ENCODE results near the gene HNF1B.

Gene HNF1B

GRCh38 chr17:37737971-37738370 is 6.9 kb downstream of the HNF1B start:
- in situ Hi-C loops (cut with MboI; ENCODE audit: low sequenced_read_pairs) = no loop called here

GRCh38 chr17:37737081-37737480 is 7.8 kb downstream of the HNF1B start:
- in situ Hi-C loops (cut with MboI; ENCODE audit: low sequenced_read_pairs) = no loop called here

GRCh38 chr17:37736428-37736827 is 8.4 kb downstream of the HNF1B start:
- in situ Hi-C loops (cut with MboI; ENCODE audit: low sequenced_read_pairs) = no loop called here

GRCh38 chr17:37735165-37735564 is 9.7 kb downstream of the HNF1B start:
- in situ Hi-C loops (cut with MboI; ENCODE audit: low sequenced_read_pairs) = no loop called here

- in situ Hi-C loops (cut with MboI; ENCODE audit: low sequenced_read_pairs) = no loop called here
These were observed 12.5 kb downstream of the HNF1B start for GRCh38 chr17:37732316-37732715.

- in situ Hi-C loops (cut with MboI; ENCODE audit: low sequenced_read_pairs) = no loop called here
These were observed 13.8 kb downstream of the HNF1B start for GRCh38 chr17:37731056-37731455.

GRCh38 chr17:37729905-37730304 is 15.0 kb downstream of the HNF1B start:
- in situ Hi-C loops (cut with MboI; ENCODE audit: low sequenced_read_pairs) = no loop called here

- in situ Hi-C loops (cut with MboI; ENCODE audit: low sequenced_read_pairs) = no loop called here
These were observed 17.8 kb downstream of the HNF1B start for GRCh38 chr17:37726891-37727675.

- in situ Hi-C loops (cut with MboI; ENCODE audit: low sequenced_read_pairs) = no loop called here
These were observed 18.6 kb downstream of the HNF1B start for GRCh38 chr17:37726248-37726647.

GRCh38 chr17:37725601-37726146 is 19.2 kb downstream of the HNF1B start:
- in situ Hi-C loops (cut with MboI; ENCODE audit: low sequenced_read_pairs) = no loop called here

- in situ Hi-C loops (cut with MboI; ENCODE audit: low sequenced_read_pairs) = no loop called here
These were observed 19.8 kb downstream of the HNF1B start for GRCh38 chr17:37725021-37725595.

GRCh38 chr17:37720989-37721388 is 23.9 kb downstream of the HNF1B start:
- in situ Hi-C loops (cut with MboI; ENCODE audit: low sequenced_read_pairs) = no loop called here

- in situ Hi-C loops (cut with MboI; ENCODE audit: low sequenced_read_pairs) = no loop called here
These were observed 25.0 kb downstream of the HNF1B start for GRCh38 chr17:37719866-37720265.

GRCh38 chr17:37718324-37719048 is 26.4 kb downstream of the HNF1B start:
- in situ Hi-C loops (cut with MboI; ENCODE audit: low sequenced_read_pairs) = no loop called here

- in situ Hi-C loops (cut with MboI; ENCODE audit: low sequenced_read_pairs) = no loop called here
These were observed 27.1 kb downstream of the HNF1B start for GRCh38 chr17:37717627-37718323.

- in situ Hi-C loops (cut with MboI; ENCODE audit: low sequenced_read_pairs) = no loop called here
These were observed 30.0 kb downstream of the HNF1B start for GRCh38 chr17:37714897-37715296.

- in situ Hi-C loops (cut with MboI; ENCODE audit: low sequenced_read_pairs) = no loop called here
These were observed 31.2 kb downstream of the HNF1B start for GRCh38 chr17:37713624-37714023.

- in situ Hi-C loops (cut with MboI; ENCODE audit: low sequenced_read_pairs) = no loop called here
These were observed 31.8 kb downstream of the HNF1B start for GRCh38 chr17:37713028-37713431.

GRCh38 chr17:37711113-37711512 is 33.7 kb downstream of the HNF1B start:
- in situ Hi-C loops (cut with MboI; ENCODE audit: low sequenced_read_pairs) = no loop called here

- in situ Hi-C loops (cut with MboI; ENCODE audit: low sequenced_read_pairs) = no loop called here
These were observed 34.4 kb downstream of the HNF1B start for GRCh38 chr17:37710344-37710886.
